GM18951 (cell line): ENCODE results near the gene CYP4A11.
"Not testable (repeated sequence)": the region's sequence is repeated elsewhere in the genome, so short reads cannot be mapped to it uniquely, and the experiment has no call there.

Experiments used
- POLR2A ChIP-seq: IDR thresholded peaks from 4 replicates; pipeline ENCODE4 v1.6.1; 2011; ENCODE audit warnings: mild to moderate bottlenecking; ENCODE audit not compliant: insufficient read length, insufficient read depth; ENCODE audit errors: extremely low read depth
- in situ Hi-C: fragments of 300-500 bp; cut with MboI; formaldehyde crosslinking; loops from one replicate; pipeline ENCODE4 v1.12.0; 2022; ENCODE audit warnings: low sequenced_read_pairs, mixed read lengths, inconsistent platforms; ENCODE audit not compliant: unreplicated experiment

The CYP4A11 gene, protein sequence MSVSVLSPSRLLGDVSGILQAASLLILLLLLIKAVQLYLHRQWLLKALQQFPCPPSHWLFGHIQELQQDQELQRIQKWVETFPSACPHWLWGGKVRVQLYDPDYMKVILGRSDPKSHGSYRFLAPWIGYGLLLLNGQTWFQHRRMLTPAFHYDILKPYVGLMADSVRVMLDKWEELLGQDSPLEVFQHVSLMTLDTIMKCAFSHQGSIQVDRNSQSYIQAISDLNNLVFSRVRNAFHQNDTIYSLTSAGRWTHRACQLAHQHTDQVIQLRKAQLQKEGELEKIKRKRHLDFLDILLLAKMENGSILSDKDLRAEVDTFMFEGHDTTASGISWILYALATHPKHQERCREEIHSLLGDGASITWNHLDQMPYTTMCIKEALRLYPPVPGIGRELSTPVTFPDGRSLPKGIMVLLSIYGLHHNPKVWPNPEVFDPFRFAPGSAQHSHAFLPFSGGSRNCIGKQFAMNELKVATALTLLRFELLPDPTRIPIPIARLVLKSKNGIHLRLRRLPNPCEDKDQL

DNA sequence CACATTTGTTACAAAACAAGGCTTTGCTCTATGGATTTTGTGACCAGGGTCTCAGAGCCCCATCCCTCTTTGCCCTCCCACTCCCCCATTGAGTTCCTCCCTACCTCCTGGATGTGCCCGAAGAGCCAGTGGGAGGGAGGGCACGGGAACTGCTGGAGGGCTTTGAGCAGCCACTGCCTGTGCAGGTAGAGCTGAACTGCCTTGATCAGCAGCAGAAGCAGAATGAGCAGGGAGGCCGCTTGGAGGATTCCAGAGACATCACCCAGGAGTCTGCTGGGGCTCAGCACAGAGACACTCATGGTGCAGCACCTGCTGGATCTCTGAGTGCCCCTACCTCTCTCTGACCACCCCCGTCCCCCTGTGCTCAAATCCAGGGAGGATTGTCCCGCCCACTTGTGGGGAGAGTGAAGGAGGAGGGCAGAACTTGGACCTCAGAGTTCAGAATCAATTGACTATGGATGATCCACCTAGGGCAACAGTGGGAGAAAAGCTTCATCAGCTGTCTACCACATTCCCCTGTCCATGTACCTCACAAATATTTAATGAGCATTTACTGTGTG is at the start of gene CYP4A11:
TSS of gene CYP4A11 (minus strand) at position 342 of the 560 bp plus-strand sequence. CDS start at position 299, 43 bp downstream.
- in situ Hi-C loops = no loop called here
- TF ChIP-seq POLR2A = no peak

DNA sequence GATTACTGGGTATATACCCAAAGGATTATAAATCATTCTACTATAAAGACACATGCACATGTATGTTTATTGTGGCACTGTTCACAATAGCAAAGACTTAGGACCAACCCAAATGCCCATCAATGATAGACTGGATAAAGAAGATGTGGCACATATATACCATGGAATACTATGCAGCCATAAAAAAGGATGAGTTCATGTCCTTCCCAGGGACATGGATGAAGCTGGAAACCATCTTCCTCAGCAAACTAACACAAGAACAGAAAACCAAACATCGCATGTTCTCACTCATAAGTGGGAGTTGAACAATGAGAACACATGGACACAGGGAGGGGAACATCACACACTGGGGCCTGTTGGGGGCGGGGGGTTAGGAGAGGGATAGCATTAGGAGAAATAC is 49.3 kb upstream of the CYP4A11 start:
- in situ Hi-C loops = not testable (repeated sequence)

DNA sequence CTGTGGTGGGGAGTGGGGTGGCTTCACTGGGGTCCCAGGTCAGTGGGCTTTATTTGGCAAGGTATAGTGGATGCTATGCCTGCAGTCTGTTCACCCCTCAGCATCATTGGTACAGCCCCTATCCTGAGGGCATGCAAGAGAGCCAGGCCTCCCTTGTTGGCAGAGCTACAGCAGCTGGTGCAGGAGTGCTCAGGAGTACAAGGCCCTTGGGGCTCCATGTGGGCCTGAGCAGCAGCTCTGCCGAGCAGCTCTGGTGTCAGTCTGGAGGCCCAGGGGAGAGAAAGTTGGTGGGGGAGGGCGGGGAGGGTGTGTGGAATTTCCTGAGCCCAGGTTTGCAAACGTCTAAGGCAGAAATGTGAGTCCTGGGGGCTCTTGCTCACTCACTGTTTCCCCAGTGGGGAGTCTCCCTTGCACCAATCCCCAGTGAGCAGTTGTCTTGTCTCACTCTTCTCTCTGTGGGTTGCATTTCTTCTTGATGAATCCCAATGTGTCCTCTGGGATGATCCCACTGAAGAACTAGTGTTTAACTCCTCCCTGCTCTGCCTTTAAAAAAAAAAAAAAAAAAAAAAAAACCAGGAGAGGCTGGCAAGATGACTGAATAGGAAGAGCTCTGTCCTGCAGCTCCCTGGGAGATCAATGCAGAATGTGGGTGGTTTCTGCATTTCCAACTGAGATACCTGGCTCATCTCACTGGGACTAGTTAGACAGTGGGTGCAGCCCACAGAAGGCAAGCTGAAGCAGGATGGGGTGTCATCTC is 42.7 kb upstream of the CYP4A11 start:
- in situ Hi-C loops = no loop called here
- no peak for TF ChIP-seq POLR2A

DNA sequence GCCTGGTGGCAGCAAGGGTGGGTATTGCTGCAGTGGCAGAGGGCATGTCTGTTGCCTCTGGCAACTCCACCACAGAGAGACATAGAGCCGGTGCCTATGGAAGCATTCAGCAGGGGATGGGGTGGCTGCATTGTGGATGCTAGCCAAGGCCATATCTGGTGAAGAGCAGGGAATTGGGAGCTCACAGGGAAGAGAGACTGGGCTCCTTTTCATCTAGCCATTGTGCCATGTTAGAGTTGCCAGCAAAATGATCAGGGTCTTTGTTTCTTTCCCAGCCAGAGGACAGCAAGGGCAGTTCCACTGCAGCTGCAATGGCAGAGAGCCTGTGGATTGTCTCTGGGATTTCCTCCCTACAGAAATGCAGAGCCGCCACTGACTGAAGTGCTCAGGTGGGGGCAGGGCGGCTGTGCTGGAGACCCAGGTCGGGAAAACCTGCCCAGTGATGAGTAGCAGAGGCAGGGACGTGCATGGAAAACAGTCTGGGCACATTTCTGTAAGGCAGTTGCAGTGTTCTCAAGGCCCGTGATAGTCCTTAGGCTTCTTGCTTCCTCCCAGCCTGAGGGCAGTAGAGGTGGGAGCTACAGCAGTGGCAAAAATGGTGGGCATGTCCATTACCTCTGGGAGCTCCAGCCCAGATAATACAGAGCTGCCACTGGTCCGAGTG is 42.0 kb upstream of the CYP4A11 start:
- no peak for TF ChIP-seq POLR2A
- in situ Hi-C loops = no loop called here

DNA sequence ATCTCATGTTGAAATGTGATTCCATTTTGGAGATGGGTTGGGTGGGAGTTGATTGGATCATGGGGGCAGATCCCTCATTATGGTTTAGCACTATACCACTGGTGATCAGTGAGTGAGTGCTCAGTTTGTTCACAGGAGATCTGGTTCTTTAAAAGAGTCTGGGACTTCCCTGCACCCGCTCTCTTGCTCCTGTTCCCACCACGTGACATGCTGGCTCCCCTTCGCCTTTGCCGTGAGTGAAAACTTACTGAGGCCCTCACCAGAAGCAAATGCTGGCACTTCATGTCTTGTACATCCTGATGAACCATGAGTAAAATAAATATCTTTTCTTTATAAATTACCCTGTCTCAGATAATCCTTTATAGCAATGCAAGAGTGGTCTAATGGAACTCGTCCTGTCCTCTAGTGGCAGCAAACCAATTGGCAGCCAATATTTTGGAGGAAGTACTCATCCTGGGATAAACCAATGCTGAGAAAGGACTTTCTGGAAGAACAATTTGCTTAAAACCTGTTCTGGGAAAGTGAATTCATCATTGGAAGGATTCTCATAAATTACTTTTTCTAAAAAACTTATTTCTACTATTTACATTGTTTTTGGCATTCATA is 27.8 kb upstream of the CYP4A11 start:
- in situ Hi-C loops = no loop called here
- no peak for TF ChIP-seq POLR2A

DNA sequence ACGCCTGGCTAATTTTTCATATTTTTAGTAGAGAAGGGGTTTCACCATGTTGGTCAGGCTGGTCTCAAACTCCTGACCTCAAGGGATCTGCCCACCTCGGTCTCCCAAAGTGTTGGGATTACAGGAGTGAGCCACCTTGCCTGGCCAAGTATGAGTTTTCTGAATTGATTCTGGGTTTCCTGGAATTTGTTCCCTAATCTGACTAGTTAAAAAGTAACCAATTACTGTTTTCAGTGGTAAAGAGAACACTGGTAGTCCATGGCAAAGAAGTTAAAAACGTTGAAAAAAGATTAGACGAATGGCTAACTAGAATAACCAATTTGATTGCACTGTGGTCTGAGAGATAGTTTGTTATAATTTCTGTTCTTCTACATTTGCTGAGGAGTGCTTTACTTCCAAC is 21.0 kb upstream of the CYP4A11 start:
- in situ Hi-C loops = not testable (repeated sequence)

DNA sequence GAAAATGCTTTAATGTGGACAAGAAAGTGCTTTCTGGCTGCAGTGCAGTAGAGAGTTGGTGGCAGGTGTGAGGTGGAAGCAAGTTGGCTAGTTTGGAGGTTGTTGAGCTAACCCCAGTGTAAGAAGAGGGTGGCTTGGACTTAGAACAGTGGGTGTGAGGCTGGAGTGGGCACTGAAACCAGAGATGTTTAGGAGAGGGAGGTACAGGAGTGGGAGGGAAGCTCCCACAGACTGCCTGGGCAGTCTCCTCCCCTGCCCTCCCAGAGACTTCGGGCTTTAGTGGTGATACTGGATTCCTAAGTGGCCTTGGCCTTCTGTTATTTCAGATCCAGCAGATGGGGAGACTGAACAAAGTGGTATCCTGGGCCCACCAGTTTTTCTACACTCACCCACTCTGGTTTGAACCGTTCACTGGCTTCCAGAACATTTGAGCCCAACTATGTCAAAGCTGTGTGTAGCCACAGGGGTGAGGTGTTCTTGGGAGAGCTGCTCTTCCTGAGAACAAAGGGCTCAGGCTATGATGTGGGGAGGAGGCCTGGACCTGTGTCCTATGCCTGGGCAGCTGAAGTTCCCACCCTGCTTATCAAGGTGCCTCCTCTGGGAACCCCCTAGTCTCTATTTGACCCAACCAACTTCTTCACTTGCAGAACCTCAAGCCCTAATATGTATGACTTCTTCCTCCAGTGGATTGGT is 19.9 kb upstream of the CYP4A11 start:
- in situ Hi-C loops = no loop called here
- no peak for TF ChIP-seq POLR2A

DNA sequence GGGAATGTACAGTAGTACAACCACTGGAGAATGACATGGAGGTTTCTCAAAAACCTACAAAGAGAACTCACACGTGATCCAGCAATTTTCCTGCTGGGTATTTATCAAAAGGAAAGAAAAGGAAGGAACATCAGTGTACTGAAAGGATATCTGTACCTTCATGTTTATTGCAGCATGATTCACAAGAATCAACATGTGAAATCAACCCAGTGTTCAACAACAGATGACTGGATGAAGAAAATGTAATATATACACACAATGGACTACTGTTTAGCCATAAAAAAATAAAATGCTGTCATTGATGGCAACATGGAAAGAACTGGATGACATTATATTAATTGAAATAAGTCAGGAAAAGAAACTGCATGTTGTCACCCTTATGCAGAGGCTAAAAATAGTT is 19.0 kb upstream of the CYP4A11 start:
- TF ChIP-seq POLR2A = no peak
- in situ Hi-C loops = no loop called here

DNA sequence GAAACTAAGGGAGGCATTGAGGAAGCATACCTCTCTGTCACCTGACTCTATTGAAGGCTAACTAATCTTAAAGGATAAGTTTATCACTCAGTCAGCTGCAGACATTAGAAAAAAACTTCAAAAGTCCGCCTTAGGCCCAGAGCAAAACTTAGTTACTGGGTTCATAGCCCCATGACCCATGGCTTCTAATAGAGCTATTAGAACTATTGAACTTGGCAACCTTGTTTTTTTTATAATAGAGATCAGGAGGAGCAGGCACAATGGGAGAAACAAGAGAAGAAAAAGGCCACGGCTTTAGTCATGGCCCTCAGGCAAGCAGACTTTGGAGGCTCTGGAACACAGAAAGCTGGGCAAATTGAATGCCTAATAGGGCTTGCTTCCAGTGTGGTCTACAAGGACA is 13.8 kb upstream of the CYP4A11 start:
- in situ Hi-C loops = not testable (repeated sequence)

DNA sequence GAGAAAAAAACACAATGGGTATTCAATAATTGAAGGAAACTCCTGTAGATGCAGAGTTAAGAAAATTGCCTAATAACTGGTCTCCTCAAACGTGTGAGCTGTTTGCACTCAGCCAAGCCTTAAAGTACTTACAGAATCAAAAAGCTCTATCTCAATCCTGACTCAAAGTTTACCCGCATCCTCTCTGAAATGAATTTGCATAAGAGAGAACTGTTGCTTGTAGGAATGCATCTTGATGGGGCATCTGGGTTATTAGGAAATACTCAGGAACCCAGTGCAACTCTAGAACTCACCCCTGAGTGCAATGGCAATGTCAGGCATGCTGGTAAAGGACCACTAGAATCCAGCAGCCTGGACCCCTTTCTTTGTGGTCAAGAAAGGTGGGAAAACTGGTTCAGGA is 12.6 kb upstream of the CYP4A11 start:
- in situ Hi-C loops = not testable (repeated sequence)

DNA sequence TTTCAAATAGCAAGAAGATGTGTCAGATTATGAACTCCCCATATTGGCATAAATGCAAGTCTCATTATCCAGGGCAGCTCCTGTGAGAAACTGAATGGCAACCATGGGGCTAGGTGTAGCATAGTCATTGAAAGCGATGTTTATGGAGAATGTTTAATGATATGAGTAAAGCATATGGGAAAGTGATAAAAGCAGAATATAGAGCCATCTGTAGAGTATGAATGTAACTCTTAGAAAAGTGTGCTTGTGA is 8.1 kb upstream of the CYP4A11 start:
- in situ Hi-C loops = not testable (repeated sequence)

DNA sequence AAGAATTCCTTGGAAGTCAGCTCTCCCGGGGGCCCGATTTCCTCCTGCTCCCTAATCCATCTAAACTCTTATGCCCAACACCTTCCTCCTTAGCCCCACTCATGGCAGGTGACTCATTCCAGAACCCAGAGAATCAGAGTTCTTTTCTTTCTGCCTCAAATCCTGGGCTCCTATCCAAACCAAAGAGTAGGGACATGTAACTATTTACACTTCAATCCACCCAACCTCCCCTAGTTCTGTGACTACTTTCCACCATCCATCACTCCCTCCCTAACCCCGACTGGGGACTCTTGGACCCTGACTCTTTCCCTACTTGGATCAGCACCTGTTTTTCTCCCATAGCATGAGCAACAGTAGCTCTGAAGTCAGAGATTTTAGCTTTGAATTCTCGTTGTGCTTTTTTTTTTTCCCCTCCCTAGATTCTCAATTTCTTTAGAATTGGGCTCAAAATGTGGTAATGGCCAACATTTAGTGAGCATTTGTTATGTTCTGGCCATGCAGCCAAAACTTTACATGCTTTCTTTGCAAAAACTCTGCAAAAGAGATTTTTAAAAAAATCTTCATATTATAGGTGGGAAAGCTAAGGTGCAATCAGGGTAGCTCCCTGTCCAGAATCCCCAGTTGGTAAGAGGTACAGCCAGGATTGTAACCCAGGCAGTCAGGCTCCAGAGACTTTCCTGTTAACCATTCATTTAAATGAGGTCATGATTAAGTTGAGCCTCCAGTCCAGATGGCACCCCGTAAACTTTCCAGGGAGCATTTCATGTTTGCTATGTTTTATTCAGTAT is 7.5 kb upstream of the CYP4A11 start:
- no peak for TF ChIP-seq POLR2A
- in situ Hi-C loops = no loop called here

DNA sequence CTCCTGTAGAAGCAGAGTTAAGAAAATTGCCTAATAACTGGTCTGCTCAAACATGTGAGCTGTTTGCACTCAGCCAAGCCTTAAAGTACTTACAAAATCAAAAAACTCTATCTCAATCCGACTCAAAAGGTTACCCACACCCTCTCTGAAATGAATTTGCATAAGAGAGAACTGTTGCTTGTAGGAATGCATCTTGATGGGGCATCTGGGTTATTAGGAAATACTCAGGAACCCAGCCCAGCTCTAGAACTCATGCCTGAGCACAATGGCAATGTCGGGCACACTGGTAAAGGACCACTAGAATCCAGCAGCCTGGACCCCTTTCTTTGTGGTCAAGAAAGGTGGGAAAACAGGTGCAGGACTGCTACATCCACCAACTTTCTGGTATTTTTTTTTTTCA is 6.4 kb upstream of the CYP4A11 start:
- in situ Hi-C loops = not testable (repeated sequence)
